Measurements from ENCODE around the gene PPP1R13L.

Gene PPP1R13L

GRCh38 chr19:45403781-45404556, 900 bp downstream of the PPP1R13L start:
- H3K36me3 ChIP-seq (ENCODE audit: control insufficient read depth, insufficient read depth, low read length, severe bottlenecking): no peaks in the 10 kb centered on the region
- peak overlapping the region; percentile 96 for H3K4me3 ChIP-seq (ENCODE audit: low read length)
- peak; percentile 57 for DNase-seq (ENCODE audit: low read depth)
- peak overlapping the region; percentile 96 for H3K9ac ChIP-seq (ENCODE audit: low read length)
- H3K4me1 ChIP-seq (ENCODE audit: control insufficient read depth, insufficient read depth, low read length): peaks cover 28% of the 10 kb centered on the region
- H3K27me3 ChIP-seq (replicated peaks; ENCODE audit: control insufficient read depth, insufficient read depth, low read length): no peaks in the 10 kb centered on the region
- H3K9me3 ChIP-seq (ENCODE audit: control insufficient read depth, low read length): no peaks in the 10 kb centered on the region

DNA sequence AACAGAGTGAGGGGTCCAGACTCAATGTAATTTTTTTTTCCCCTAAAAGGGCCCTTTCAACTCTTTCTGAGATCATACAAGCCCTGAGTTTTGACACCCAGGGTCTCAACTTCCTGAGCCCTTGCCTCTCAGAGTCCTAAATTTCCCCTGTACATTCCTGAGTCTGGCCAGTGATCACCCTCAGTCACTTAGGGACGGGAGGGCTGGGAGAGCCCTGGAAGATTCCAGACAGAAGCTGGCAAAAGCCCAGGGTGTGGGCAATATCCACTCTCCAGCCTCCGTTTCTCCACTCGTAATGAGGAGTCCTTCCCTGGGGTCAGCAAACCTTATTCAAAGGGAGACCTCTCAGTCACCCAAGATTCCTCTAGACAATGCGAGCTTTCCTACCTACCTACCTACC, 1.6 kb downstream of the PPP1R13L start:
- Histone ChIP-seq H3K4me3 (ENCODE audit: low read length) (peak overlapping the region; percentile 96), H3K36me3 (ENCODE audit: control insufficient read depth, insufficient read depth, low read length, severe bottlenecking) (no peaks in the 10 kb centered on the region), H3K9me3 (ENCODE audit: control insufficient read depth, low read length) (no peaks in the 10 kb centered on the region), H3K27me3 (replicated peaks; ENCODE audit: control insufficient read depth, insufficient read depth, low read length) (no peaks in the 10 kb centered on the region), H3K9ac (ENCODE audit: low read length) (peak overlapping the region; percentile 43), H3K4me1 (ENCODE audit: control insufficient read depth, insufficient read depth, low read length) (peaks cover 32% of the 10 kb centered on the region)
- no peak for DNase-seq (ENCODE audit: low read depth)

GRCh38 chr19:45402298-45403061, 2.4 kb downstream of the PPP1R13L start:
- H3K4me1 ChIP-seq (ENCODE audit: control insufficient read depth, insufficient read depth, low read length): peaks cover 36% of the 10 kb centered on the region
- H3K4me3 ChIP-seq (ENCODE audit: low read length): no peak overlapping the region
- peak; percentile 32 for DNase-seq (ENCODE audit: low read depth)
- H3K27me3 ChIP-seq (replicated peaks; ENCODE audit: control insufficient read depth, insufficient read depth, low read length): no peaks in the 10 kb centered on the region
- no peaks in the 10 kb centered on the region for H3K9me3 ChIP-seq (ENCODE audit: control insufficient read depth, low read length)
- peak overlapping the region; percentile 43 for H3K9ac ChIP-seq (ENCODE audit: low read length)
- H3K36me3 ChIP-seq (ENCODE audit: control insufficient read depth, insufficient read depth, low read length, severe bottlenecking): no peaks in the 10 kb centered on the region

- Histone ChIP-seq H3K9me3 (ENCODE audit: control insufficient read depth, low read length) (no peaks in the 10 kb centered on the region), H3K36me3 (ENCODE audit: control insufficient read depth, insufficient read depth, low read length, severe bottlenecking) (no peaks in the 10 kb centered on the region), H3K4me1 (ENCODE audit: control insufficient read depth, insufficient read depth, low read length) (peaks cover 29% of the 10 kb centered on the region), H3K27me3 (replicated peaks; ENCODE audit: control insufficient read depth, insufficient read depth, low read length) (no peaks in the 10 kb centered on the region), H3K4me3 (ENCODE audit: low read length) (no peak overlapping the region), H3K9ac (ENCODE audit: low read length) (no peak overlapping the region)
- no peak for DNase-seq (ENCODE audit: low read depth)
These were observed 3.1 kb downstream of the PPP1R13L start for GRCh38 chr19:45401815-45402214.

DNA sequence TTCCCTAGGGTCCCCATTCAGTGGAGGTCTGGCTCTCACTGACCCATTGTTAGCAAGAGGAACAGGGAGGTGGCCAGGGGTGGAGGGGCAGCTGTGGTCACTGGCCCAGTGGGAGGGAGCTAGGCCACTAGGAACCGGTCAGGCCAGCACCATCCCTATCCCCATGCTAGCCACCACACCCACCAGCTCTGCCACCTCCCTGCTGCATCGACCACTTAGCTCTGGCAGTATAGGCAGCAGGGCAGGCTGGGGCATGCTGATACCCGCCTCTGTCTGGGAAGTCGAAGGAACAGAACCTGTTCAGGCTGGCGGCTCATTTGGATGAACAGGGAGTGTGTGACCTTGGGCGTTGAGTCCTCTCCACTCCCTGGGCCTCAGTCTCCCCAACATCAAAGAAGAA, 4.7 kb downstream of the PPP1R13L start:
- Histone ChIP-seq H3K4me3 (ENCODE audit: low read length) (no peak overlapping the region), H3K27me3 (replicated peaks; ENCODE audit: control insufficient read depth, insufficient read depth, low read length) (no peaks in the 10 kb centered on the region)
- no peak for DNase-seq (ENCODE audit: low read depth)

DNA sequence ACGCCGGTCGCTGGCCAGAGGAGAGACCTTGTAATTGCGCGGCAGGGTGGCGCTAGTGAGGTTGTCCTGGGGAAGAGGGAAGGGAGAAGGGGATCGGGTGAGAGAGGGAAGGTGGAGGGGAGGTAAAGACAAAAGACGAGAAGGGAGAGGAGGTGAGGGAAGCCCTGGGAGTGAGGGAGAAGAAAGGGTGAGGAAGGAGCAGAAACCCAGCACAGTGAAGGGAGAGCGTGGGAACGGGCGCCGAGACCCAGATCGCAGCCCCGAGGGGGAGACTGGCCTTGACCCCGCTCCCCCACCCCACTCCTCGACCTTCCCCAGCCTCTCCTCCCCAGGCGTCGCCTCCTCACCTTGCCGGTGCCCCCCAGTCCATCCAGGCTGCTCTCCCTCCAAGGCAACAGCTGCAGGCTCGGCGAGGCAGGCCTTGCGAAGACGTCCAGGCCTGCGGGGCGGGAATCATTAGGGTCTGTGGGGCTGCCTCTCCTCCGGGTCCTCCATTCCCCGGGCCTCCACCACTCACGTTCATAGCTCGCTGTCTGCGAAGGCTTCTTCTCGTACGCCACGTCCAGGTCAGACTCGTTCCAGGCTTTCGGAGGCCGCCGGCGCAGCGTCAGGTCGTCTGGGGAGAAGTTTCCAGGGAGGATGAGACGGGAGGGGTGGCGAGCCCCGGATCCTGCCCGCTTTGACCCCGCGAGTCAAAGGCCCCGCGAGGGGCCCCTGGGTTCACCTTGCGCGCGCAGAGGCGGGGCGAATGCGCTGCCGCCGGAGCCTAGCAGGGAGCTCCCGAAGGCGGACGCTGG, 8.8 kb downstream of the PPP1R13L start:
- Histone ChIP-seq H3K36me3 (ENCODE audit: control insufficient read depth, insufficient read depth, low read length, severe bottlenecking) (no peaks in the 10 kb centered on the region), H3K9ac (ENCODE audit: low read length) (no peak overlapping the region), H3K27me3 (replicated peaks; ENCODE audit: control insufficient read depth, insufficient read depth, low read length) (no peaks in the 10 kb centered on the region), H3K4me1 (ENCODE audit: control insufficient read depth, insufficient read depth, low read length) (peaks cover 8% of the 10 kb centered on the region), H3K9me3 (ENCODE audit: control insufficient read depth, low read length) (no peaks in the 10 kb centered on the region), H3K4me3 (ENCODE audit: low read length) (no peak overlapping the region)
- no peak for DNase-seq (ENCODE audit: low read depth)

More for the DNA sequence above, 4.7 kb downstream of the PPP1R13L start:
- Histone ChIP-seq H3K9ac (ENCODE audit: low read length) (no peak overlapping the region), H3K9me3 (ENCODE audit: control insufficient read depth, low read length) (no peaks in the 10 kb centered on the region), H3K36me3 (ENCODE audit: control insufficient read depth, insufficient read depth, low read length, severe bottlenecking) (no peaks in the 10 kb centered on the region), H3K4me1 (ENCODE audit: control insufficient read depth, insufficient read depth, low read length) (peaks cover 27% of the 10 kb centered on the region)

DNA sequence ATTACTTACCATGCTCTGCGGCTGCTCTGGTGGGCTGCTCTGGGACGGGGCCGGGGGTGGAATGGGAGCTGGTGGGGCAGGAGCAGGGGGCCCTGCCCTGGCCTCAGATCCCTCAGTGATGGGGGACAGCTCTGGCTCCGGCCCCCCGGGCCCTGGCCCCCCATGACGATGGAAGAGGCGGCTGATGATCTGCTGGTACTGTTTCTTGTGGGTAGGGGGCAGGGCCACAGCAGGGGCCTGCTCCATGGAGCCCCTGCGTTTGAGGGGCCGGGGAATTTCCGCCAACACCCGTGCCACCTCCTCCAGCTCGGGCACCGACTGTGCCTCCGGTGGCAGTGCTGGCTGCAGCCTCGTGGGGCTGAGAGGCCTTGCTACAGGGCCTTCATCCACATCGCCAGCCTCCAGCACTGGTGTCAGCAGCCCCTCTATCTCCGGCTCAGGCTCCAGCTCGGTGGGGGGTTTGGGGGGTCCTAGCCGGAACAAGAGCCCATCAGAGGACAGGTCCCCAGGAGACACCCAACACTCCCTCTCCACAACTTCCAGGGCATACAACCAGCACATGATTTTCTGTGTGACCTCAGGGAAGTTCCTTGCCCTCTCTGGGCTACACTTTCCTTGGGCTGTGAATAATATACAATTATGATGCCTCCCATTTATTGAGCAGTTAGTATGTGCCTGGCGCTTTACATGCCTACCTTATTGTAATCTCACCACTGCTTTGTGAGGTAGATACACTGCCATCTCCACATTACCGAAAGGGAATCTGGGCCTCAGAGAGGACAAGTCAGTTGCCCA, 12.8 kb downstream of the PPP1R13L start:
- Histone ChIP-seq H3K27me3 (replicated peaks; ENCODE audit: control insufficient read depth, insufficient read depth, low read length) (no peaks in the 10 kb centered on the region), H3K36me3 (ENCODE audit: control insufficient read depth, insufficient read depth, low read length, severe bottlenecking) (no peaks in the 10 kb centered on the region), H3K4me3 (ENCODE audit: low read length) (no peak overlapping the region), H3K9me3 (ENCODE audit: control insufficient read depth, low read length) (no peaks in the 10 kb centered on the region), H3K9ac (ENCODE audit: low read length) (no peak overlapping the region), H3K4me1 (ENCODE audit: control insufficient read depth, insufficient read depth, low read length) (no peaks in the 10 kb centered on the region)
- no peak for DNase-seq (ENCODE audit: low read depth)

DNA sequence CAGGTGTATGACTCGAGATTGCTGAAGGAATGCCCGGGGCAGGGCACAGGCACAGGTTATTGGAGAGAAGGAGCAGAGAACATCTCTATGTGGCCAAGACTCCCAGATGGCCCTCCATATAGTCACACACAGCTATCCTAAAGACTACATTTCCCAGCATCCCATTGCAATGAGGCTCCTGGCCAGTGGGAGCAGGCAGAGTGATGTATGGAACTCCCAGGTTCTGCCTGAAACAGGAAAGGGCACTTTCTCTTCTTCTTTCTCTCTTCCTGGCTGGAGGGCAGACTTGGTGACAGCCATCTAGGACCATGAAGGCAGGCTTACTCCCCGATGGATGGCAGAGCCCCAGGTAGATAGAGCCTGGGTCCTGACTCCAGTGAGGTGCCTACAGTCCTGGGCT, 13.5 kb downstream of the PPP1R13L start:
- Histone ChIP-seq H3K27me3 (replicated peaks; ENCODE audit: control insufficient read depth, insufficient read depth, low read length) (no peaks in the 10 kb centered on the region), H3K36me3 (ENCODE audit: control insufficient read depth, insufficient read depth, low read length, severe bottlenecking) (no peaks in the 10 kb centered on the region), H3K9me3 (ENCODE audit: control insufficient read depth, low read length) (no peaks in the 10 kb centered on the region), H3K4me1 (ENCODE audit: control insufficient read depth, insufficient read depth, low read length) (peaks cover under 1% of the 10 kb centered on the region), H3K9ac (ENCODE audit: low read length) (no peak overlapping the region), H3K4me3 (ENCODE audit: low read length) (no peak overlapping the region)
- DNase-seq (ENCODE audit: low read depth): no peak

- Histone ChIP-seq H3K9ac (ENCODE audit: low read length) (no peak overlapping the region), H3K4me3 (ENCODE audit: low read length) (peak overlapping the region; percentile 33), H3K9me3 (ENCODE audit: control insufficient read depth, low read length) (no peaks in the 10 kb centered on the region), H3K27me3 (replicated peaks; ENCODE audit: control insufficient read depth, insufficient read depth, low read length) (peaks cover 6% of the 10 kb centered on the region), H3K36me3 (ENCODE audit: control insufficient read depth, insufficient read depth, low read length, severe bottlenecking) (no peaks in the 10 kb centered on the region), H3K4me1 (ENCODE audit: control insufficient read depth, insufficient read depth, low read length) (peaks cover 12% of the 10 kb centered on the region)
- DNase-seq (ENCODE audit: low read depth): no peak
These were observed 19.3 kb downstream of the PPP1R13L start for GRCh38 chr19:45385392-45386221.

DNA sequence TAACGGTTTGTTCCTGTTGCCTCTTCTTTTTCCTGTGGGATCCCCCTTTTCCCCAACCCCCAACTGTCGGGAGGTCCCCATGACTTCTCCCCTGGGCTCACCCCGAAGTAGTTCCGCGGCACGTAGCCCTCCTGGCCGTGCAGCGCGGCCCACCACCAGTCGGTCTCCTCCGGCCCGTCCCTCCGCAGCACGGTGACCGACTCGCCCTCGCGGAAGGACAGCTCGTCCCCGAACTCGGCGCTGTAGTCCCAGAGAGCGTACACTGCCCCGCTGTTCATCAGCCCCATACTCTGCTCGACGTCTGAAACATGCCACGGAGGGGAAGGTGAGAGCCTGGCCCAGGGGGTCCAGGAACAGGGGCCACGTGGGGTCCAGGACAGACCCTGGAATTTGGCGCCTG, 22.4 kb downstream of the PPP1R13L start:
- no peak for DNase-seq (ENCODE audit: low read depth)
- H3K36me3 ChIP-seq (ENCODE audit: control insufficient read depth, insufficient read depth, low read length, severe bottlenecking): no peaks in the 10 kb centered on the region
- no peak overlapping the region for H3K4me3 ChIP-seq (ENCODE audit: low read length)
- H3K4me1 ChIP-seq (ENCODE audit: control insufficient read depth, insufficient read depth, low read length): peaks cover 24% of the 10 kb centered on the region
- H3K27me3 ChIP-seq (replicated peaks; ENCODE audit: control insufficient read depth, insufficient read depth, low read length): peaks cover 6% of the 10 kb centered on the region
- no peaks in the 10 kb centered on the region for H3K9me3 ChIP-seq (ENCODE audit: control insufficient read depth, low read length)
- H3K9ac ChIP-seq (ENCODE audit: low read length): no peak overlapping the region

All from adipocyte (in vitro differentiated cells).